Activated CD4-positive, alpha-beta T cell treated with anti-CD3 and anti-CD28 coated beads, Interleukin-10, Interleukin-2, amounts not matched to agents 100 ng/mL and 50 ng/mL, durations not matched to agents 16 hours and 8 hours (primary cell): ENCODE results near the gene CACNG8.
A peak's percentile ranks its signal among the peaks of the same experiment; 100 is the strongest.
"Not testable (repeated sequence)": the region's sequence is repeated elsewhere in the genome, so short reads cannot be mapped to it uniquely, and the experiment has no call there.

Experiments
- DNase-seq: peaks from one replicate; pipeline ENCODE4 v3.0.0-alpha.2; 2020

The CACNG8 gene

GRCh38 chr19:53962887-53963431 lies at the start of gene CACNG8:
CACNG8 (plus strand) TSS chr19:53962937.
- DNase-seq: no peak

GRCh38 chr19:53915000-53915399 lies 47.7 kb upstream of the CACNG8 start:
- no peak for DNase-seq

GRCh38 chr19:53916004-53916403 lies 46.7 kb upstream of the CACNG8 start:
- no peak for DNase-seq

- DNase-seq: no peak
Measured at GRCh38 chr19:53917356-53917755, 45.4 kb upstream of the CACNG8 start.

- peak; percentile 21 for DNase-seq
Measured at GRCh38 chr19:53927739-53928138, 35.0 kb upstream of the CACNG8 start.

- DNase-seq: no peak
Measured at GRCh38 chr19:53936029-53936428, 26.7 kb upstream of the CACNG8 start.

GRCh38 chr19:53942001-53942786 lies 20.5 kb upstream of the CACNG8 start:
- DNase-seq: peak; percentile 7

GRCh38 chr19:53944416-53944815 lies 18.3 kb upstream of the CACNG8 start:
- no peak for DNase-seq

GRCh38 chr19:53944933-53945332 lies 17.8 kb upstream of the CACNG8 start:
- no peak for DNase-seq

- no peak for DNase-seq
Measured at GRCh38 chr19:53945441-53945840, 17.3 kb upstream of the CACNG8 start.

- no peak for DNase-seq
Measured at GRCh38 chr19:53945998-53946397, 16.7 kb upstream of the CACNG8 start.

GRCh38 chr19:53947624-53948023 lies 15.1 kb upstream of the CACNG8 start:
- DNase-seq: no peak

- DNase-seq: not testable (repeated sequence)
Measured at GRCh38 chr19:53948611-53949010, 14.1 kb upstream of the CACNG8 start.

GRCh38 chr19:53951436-53951835 lies 11.3 kb upstream of the CACNG8 start:
- no peak for DNase-seq

- DNase-seq: no peak
Measured at GRCh38 chr19:53951947-53952346, 10.8 kb upstream of the CACNG8 start.

- DNase-seq: no peak
Measured at GRCh38 chr19:53953383-53953782, 9.4 kb upstream of the CACNG8 start.

- no peak for DNase-seq
Measured at GRCh38 chr19:53957448-53958167, 5.1 kb upstream of the CACNG8 start.

GRCh38 chr19:53958168-53958571 lies 4.6 kb upstream of the CACNG8 start:
- DNase-seq: no peak

- DNase-seq: no peak
Measured at GRCh38 chr19:53958823-53959757, 3.6 kb upstream of the CACNG8 start.

GRCh38 chr19:53960187-53960586 lies 2.5 kb upstream of the CACNG8 start:
- DNase-seq: no peak

- no peak for DNase-seq
Measured at GRCh38 chr19:53960886-53961285, 1.9 kb upstream of the CACNG8 start.

- DNase-seq: no peak
Measured at GRCh38 chr19:53961523-53962356, 997 bp upstream of the CACNG8 start.
